Stimulated activated CD4-positive, alpha-beta T cell treated with anti-CD3 and anti-CD28 coated beads, Interleukin-1b, Interleukin-23, amount 100 ng/mL, for 1 hour (primary cell): ENCODE measurements around the gene SMCO2.

Source experiments
- DNase-seq, 2 donors: peaks; one replicate each; pipeline ENCODE4 v3.0.0-alpha.2; 2020; ENCODE audit warnings: low read depth in 2 of 2

Gene SMCO2

DNA sequence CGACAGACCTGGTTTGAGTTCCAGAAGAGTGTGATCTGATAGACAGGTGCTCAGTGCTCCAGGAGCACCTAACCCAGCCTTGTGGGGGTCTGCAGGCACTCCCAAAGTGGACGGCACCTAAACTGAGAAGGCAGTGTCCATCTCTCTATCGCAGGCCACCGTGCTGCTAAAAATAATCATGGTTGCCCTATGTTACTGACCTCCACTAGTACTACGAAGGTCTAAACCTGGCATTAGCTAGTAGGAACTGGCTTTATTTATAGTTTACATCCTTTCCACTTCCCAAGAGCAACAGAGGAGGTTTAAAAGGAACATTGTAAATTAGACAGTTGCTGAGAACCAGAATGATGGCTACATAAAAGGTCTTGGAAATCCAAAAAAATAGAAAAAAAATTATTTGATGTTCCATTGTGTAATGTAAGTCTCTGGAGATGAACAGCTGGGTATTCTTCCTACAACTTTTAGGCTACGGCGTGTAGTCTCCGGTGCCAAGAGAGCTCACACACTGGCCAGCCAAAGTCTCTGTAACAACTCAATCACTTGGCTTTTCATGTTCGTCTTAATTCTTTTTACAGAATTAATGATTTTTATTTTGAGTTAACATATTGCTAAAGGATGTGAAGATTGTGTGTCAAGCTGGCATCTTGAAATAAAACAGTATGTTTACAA is 104.8 kb downstream of the SMCO2 start:
- DNase-seq: no peak
